Measurements from ENCODE around the gene FHL1.

The FHL1 gene

DNA sequence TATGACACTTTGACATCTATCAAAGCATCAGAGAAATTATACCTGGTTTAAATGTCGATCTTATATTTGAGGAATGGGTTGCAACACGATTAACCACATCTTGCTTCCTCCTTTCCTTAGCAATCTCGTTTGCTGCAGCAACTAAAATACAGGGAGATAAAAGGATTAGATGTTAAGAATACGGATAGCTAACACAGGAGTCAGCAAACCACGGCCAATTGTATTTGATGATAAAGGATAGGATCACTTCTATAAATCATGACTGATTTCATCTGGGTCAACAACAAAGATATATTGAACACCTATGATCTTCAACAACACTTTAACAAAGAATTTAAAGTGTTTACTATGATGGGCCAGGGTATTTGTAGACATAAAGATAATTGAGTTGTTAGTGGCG is 98.9 kb downstream of the FHL1 start:
- Histone ChIP-seq H3K4me2 (ENCODE audit: insufficient read depth, low read length) (no peak overlapping the region), H4K20me1 (ENCODE audit: insufficient read depth, low read length) (no peaks in the 10 kb centered on the region), H3K36me3 (ENCODE audit: insufficient read depth, low read length) (peaks cover 33% of the 10 kb centered on the region; the same call in 1 of the 2 replicates), H3K4me1 (ENCODE audit: insufficient read depth, low read length) (peaks cover 13% of the 10 kb centered on the region), H2AFZ (ENCODE audit: low read depth, low read length) (no peak overlapping the region), H3K27me3 (ENCODE audit: insufficient read depth, low read length, poor library complexity) (no peaks in the 10 kb centered on the region), H3K79me2 (ENCODE audit: insufficient read depth, low read length) (peaks cover 18% of the 10 kb centered on the region; the same call in 1 of the 2 replicates), H3K9ac (ENCODE audit: low read depth, low read length) (no peak overlapping the region), H3K4me3 (ENCODE audit: low read depth in 1 of 2, low read length in 2 of 2) (no peak overlapping the region), H3K27ac (ENCODE audit: low read length) (no peak overlapping the region), H3K9me3 (ENCODE audit: insufficient read depth, low read length, severe bottlenecking) (no peaks in the 10 kb centered on the region)
- no peak for TF ChIP-seq EZH2 (IDR thresholded peaks at IDR 0.05; ENCODE audit: borderline replicate concordance, low read depth, low read length, severe bottlenecking)
- TF ChIP-seq, protein P1, sequence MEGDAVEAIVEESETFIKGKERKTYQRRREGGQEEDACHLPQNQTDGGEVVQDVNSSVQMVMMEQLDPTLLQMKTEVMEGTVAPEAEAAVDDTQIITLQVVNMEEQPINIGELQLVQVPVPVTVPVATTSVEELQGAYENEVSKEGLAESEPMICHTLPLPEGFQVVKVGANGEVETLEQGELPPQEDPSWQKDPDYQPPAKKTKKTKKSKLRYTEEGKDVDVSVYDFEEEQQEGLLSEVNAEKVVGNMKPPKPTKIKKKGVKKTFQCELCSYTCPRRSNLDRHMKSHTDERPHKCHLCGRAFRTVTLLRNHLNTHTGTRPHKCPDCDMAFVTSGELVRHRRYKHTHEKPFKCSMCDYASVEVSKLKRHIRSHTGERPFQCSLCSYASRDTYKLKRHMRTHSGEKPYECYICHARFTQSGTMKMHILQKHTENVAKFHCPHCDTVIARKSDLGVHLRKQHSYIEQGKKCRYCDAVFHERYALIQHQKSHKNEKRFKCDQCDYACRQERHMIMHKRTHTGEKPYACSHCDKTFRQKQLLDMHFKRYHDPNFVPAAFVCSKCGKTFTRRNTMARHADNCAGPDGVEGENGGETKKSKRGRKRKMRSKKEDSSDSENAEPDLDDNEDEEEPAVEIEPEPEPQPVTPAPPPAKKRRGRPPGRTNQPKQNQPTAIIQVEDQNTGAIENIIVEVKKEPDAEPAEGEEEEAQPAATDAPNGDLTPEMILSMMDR (IDR thresholded peaks at IDR 0.05; ENCODE audit: borderline replicate concordance, extremely low read depth, low read length, poor library complexity, severe bottlenecking), result no peak
- ATAC-seq (ENCODE audit: insufficient read depth, low read depth) (no peak), DNase-seq (no peak)

DNA sequence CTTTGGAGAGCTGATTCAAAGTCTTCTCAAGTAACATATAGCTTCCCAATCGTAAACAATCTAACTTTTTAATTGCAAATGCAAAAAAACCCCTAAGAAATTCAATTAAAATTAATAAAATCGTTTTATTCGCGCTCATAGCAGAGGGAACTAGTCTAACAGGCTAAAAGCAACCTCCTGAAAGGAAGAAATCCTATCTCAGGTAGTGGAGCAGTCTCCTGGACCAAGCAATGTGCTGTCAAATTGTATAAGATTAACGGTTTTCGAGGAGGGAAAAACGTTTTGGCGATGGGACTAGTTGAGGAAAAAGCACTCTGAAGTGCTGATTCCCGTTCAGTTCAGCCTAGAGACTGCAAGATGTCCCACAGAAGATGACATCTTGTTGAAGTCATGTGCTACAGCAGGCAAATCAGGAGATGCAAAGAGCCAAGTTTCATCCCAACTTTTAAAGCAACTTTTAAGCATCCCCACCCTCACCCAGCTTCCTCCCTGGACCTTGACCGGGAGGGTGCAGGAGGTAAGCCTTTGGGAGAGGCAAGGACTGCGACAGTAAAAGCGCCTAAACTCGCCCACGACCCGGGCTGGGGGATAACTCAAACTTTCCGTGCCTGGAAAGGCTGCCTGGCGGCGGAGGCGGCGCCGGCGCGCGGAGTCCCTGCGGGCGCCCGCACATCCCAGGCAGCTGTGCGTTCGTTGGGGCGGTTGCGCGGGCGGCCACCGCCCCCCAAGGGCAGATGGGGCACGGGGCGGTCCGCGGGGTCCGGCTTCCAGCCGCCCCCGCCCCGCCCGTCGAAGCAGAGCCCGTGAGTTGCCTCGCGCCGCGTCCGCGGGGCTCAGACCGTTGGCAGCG is 103.1 kb downstream of the FHL1 start:
- 0 out of 2 replicates have a peak, but pooled peaks cover 4% of the 10 kb centered on the region for H3K36me3 ChIP-seq (ENCODE audit: insufficient read depth, low read length)
- H3K9ac ChIP-seq (ENCODE audit: low read depth, low read length), result peak overlapping the region; percentile 77
- H3K9me3 ChIP-seq (ENCODE audit: insufficient read depth, low read length, severe bottlenecking), result no peaks in the 10 kb centered on the region
- peaks cover 18% of the 10 kb centered on the region; the same call in 1 of the 2 replicates for H3K79me2 ChIP-seq (ENCODE audit: insufficient read depth, low read length)
- peak overlapping the region; percentile 80 for H3K4me2 ChIP-seq (ENCODE audit: insufficient read depth, low read length)
- peak overlapping the region; percentile 53 to 71; a peak in 3 of 4 replicates for H3K4me3 ChIP-seq (ENCODE audit: low read depth in 1 of 2, low read length in 2 of 2)
- H4K20me1 ChIP-seq (ENCODE audit: insufficient read depth, low read length), result no peaks in the 10 kb centered on the region
- H3K27ac ChIP-seq (ENCODE audit: low read length), result peak overlapping the region; percentile 64
- H3K4me1 ChIP-seq (ENCODE audit: insufficient read depth, low read length), result peaks cover 19% of the 10 kb centered on the region
- peak; percentile 51 for ATAC-seq (ENCODE audit: insufficient read depth, low read depth)
- TF ChIP-seq, protein P1 (IDR thresholded peaks at IDR 0.05; ENCODE audit: borderline replicate concordance, extremely low read depth, low read length, poor library complexity, severe bottlenecking), result no peak
- TF ChIP-seq EZH2 (IDR thresholded peaks at IDR 0.05; ENCODE audit: borderline replicate concordance, low read depth, low read length, severe bottlenecking), result no peak
- H2AFZ ChIP-seq (ENCODE audit: low read depth, low read length), result peak overlapping the region; percentile 77
- DNase-seq, result peak; percentile 17
- H3K27me3 ChIP-seq (ENCODE audit: insufficient read depth, low read length, poor library complexity), result no peaks in the 10 kb centered on the region

DNA sequence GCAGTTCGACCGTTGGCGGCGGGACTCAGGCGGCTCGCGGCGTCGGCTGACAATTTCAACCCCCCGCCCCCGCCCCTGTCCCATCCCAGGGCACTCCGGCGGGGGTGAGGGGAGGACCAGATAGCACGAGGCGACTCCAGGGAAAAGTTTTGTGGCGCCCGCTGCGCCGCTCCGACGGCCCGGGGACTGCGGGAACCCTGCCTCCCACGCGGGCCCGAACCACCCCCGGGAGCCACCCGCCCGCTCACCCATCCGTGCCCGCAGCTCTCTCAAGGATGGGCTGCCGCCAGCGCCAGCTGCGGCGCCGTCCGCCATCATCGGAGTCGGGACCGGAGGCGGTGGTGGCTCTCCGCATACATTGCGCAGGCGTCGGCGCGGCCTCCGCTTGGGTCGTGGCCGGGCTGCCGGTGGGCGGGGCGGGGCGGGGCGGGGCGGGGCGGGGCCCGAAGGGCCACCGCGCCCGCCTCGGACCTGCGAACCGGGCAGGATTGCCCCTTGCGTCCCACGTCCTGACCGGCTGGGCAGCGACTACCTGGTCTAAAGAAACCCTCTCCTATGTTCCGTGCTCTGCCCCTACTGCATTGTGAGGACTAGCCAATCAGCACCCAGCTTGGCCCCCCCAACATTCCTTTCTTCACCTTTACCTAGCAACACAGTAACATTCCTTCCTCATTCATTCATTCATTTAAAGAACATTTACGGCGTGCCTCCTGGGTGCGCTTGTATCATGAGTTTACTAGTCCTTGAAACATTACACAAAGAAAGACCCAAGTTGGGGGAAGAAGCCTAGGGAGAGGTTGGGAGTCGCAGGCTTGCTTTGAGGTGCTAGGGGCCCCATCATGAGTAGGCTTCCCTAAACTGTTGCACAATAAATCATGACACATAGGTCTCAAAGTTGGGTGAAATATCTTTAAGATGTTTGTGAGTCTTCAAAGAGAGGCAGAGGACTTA is 104.0 kb downstream of the FHL1 start, which contains the start of gene MAP7D3:
Gene MAP7D3, minus strand, starts transcription at position 360 of the 951 bp plus-strand sequence. Its CDS starts 42 bp downstream, at position 318.
- Histone ChIP-seq H3K36me3 (ENCODE audit: insufficient read depth, low read length) (0 out of 2 replicates have a peak, but pooled peaks cover 1% of the 10 kb centered on the region), H2AFZ (ENCODE audit: low read depth, low read length) (peak within 1 kb of the TSS; percentile 77), H3K4me2 (ENCODE audit: insufficient read depth, low read length) (peak within 1 kb of the TSS; percentile 80), H3K9me3 (ENCODE audit: insufficient read depth, low read length, severe bottlenecking) (no peaks in the 10 kb centered on the region), H3K27me3 (ENCODE audit: insufficient read depth, low read length, poor library complexity) (no peaks in the 10 kb centered on the region), H3K4me3 (ENCODE audit: low read depth in 1 of 2, low read length in 2 of 2) (peak within 1 kb of the TSS; percentile 53 to 71; a peak in 3 of 4 replicates), H3K9ac (ENCODE audit: low read depth, low read length) (peak within 1 kb of the TSS; percentile 77), H3K4me1 (ENCODE audit: insufficient read depth, low read length) (peaks cover 19% of the 10 kb centered on the region), H3K27ac (ENCODE audit: low read length) (peak within 1 kb of the TSS; percentile 64), H3K79me2 (ENCODE audit: insufficient read depth, low read length) (peaks cover 18% of the 10 kb centered on the region; the same call in 1 of the 2 replicates), H4K20me1 (ENCODE audit: insufficient read depth, low read length) (no peaks in the 10 kb centered on the region)
- DNase-seq, result peak; percentile 69
- peak; percentile 91 for ATAC-seq (ENCODE audit: insufficient read depth, low read depth)
- TF ChIP-seq, protein P1 (IDR thresholded peaks at IDR 0.05; ENCODE audit: borderline replicate concordance, extremely low read depth, low read length, poor library complexity, severe bottlenecking), result no peak
- TF ChIP-seq EZH2 (IDR thresholded peaks at IDR 0.05; ENCODE audit: borderline replicate concordance, low read depth, low read length, severe bottlenecking), result no peak
